GM12892 (cell line): Measurements from ENCODE around the gene RAB11FIP2.

Experiments used
- DNase-seq: peaks from one replicate; pipeline ENCODE4 v3.0.0; 2011; ENCODE audit not compliant: insufficient read length
- FAIRE-seq: peaks from 2 replicates; lab custom pipeline; 2011; peaks lifted over from hg19 to GRCh38; lab: Jason Lieb, UNC
- POLR2A ChIP-seq: IDR thresholded peaks from 2 replicates; pipeline ENCODE4 v1.6.1; 2011; ENCODE audit warnings: low read depth, low read length, control low read depth
- POLR2AphosphoS5 ChIP-seq: IDR thresholded peaks from 2 replicates; pipeline ENCODE4 v1.6.1; 2011; ENCODE audit warnings: low read depth, low read length, control low read depth
- TAF1 ChIP-seq: IDR thresholded peaks from 2 replicates; pipeline ENCODE4 v1.6.1; 2011; ENCODE audit warnings: low read depth, mild to moderate bottlenecking, control low read depth, low read length, borderline replicate concordance

RAB11FIP2 gene

DNA sequence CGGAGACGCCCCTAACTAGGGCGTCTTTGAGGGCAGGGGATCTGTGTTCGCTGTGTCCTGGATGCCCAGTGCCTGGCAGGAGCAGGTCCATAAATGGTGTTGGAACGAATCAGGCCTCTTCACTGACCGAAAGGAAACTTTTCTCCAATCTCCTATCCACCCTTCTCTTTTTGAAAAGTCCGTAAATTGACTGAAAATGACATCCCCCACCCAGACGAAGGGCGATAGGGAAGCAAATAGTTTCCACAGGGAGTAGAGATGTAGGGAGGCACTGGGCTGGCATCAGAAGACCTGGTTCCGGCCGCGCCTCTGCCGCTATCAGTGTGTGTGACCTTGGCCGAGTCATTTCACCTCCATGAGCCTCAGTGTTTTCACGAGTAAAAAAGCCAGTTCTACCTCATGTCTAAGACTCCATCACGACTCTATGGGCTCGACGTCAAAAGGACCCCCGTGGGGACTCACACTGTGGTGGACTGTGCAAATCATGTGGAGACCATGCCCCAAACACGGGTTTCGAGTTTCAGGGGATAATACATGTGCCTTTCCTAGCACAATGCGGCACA lies 497 bp upstream of the RAB11FIP2 start:
- TF ChIP-seq POLR2A (no peak), TAF1 (no peak), POLR2AphosphoS5 (no peak)
- no peak for DNase-seq
- FAIRE-seq: no peak

DNA sequence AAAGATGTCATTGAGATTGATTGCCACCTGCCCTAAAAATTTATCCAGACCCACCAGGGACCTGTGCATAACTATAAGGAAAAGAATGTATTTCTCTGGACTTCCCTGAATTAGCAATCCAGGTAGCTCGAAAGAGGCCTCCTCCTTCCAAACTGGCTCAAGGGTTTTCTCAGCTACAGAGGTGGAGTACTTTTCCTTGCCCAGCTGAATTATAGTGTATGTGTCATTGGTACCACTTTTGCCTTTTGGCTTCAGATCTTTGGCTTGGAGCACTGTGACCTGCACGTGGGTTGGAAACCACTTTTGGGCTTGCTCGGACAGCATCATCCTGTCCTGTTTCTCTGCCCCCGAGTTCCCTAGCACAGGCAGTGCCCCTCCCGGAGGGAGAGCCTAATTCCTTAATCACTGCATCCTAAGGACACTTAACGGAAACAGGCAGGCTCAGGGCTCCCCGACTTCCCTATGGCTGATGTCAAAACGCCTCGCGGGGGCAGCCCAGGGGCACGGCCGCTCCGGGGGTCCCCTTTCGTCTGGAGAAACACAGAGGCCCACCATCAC lies 825 bp downstream of the RAB11FIP2 start:
- FAIRE-seq (no peak), DNase-seq (peak; percentile 3)
- TF ChIP-seq POLR2A (no peak), POLR2AphosphoS5 (no peak), TAF1 (no peak)

DNA sequence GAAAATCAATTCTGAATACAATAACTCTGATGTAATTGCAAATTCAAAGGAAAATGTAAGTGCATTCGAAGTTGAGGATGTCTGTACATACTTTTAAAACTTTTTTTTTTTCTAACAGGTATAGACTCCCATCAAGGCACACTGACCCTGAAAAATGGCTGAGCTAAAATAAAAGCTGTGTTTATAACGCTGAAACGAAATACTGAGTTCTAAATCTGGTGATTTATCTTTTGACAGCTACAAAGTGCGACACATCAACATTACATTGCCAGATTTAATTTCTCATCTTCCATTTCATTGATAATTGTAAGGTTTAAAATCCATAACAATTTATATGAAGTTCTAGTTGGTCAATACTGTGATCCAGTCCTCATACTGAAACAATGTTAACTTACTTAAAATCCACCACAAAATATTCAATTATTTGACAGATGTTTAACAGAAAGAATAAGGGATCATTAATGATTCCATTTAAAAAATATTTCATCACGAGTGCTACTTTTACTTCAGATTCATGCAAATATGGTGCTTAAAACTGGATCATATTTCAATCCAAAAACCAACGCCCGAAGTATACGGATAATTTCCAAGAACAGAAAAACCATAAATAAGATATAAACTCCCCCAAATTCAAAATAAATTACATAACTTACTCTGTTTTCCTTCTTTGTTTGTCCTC lies 1.4 kb downstream of the RAB11FIP2 start:
- peak; percentile 21 for FAIRE-seq
- TF ChIP-seq POLR2AphosphoS5: no peak
- TF ChIP-seq TAF1: no peak
- TF ChIP-seq POLR2A: no peak

DNA sequence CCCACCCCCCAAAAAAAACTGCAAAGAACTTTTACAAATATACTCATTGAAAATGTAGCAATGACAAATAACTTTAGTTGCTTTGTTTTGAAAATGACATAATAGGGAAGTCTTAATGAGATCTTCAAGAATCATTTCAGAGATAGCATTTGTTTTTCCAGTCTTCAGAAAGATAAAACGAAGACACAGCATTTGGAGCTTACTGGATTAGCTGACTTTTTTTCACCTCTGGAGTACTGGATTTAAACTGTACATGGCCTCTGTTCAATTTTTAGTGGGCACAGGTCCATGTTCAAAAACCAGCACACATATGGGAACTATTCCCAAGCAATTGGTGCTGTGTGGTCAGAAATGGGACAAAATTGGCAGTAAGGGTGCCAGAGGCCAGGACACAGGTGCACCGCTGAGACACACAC lies 3.9 kb downstream of the RAB11FIP2 start:
- DNase-seq: no peak
- FAIRE-seq: no peak

More for the DNA sequence above, 1.4 kb downstream of the RAB11FIP2 start:
- DNase-seq: no peak

GRCh38 chr10:118042336-118042735 lies 4.4 kb downstream of the RAB11FIP2 start:
- TF ChIP-seq POLR2AphosphoS5 (no peak), TAF1 (no peak), POLR2A (no peak)
- DNase-seq: no peak
- no peak for FAIRE-seq

More for the DNA sequence above, 3.9 kb downstream of the RAB11FIP2 start:
- TF ChIP-seq TAF1: no peak
- TF ChIP-seq POLR2A: no peak
- TF ChIP-seq POLR2AphosphoS5: no peak

DNA sequence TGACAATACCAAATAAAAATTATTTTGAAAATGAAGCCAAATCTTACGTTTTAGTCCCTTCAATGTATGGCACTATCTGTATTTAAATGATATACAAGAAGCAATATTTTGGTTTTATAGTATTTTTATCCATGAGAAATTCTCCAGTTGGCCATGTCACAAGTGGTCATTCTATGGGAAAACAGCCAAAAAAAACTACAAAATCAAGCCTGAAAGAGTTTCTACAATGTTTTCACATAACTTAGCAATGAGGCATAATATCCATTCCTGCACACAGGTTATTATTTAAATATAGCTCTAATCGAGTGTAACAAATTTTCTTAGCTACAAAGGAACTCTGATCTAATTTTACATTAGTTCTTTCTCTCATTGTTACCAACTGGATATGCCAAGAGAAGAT lies 5.4 kb downstream of the RAB11FIP2 start:
- TF ChIP-seq POLR2AphosphoS5 (no peak), POLR2A (no peak), TAF1 (no peak)
- no peak for FAIRE-seq
- DNase-seq: no peak

GRCh38 chr10:118036281-118036875 lies 10.4 kb downstream of the RAB11FIP2 start:
- no peak for FAIRE-seq
- TF ChIP-seq POLR2AphosphoS5 (no peak), TAF1 (no peak), POLR2A (no peak)

DNA sequence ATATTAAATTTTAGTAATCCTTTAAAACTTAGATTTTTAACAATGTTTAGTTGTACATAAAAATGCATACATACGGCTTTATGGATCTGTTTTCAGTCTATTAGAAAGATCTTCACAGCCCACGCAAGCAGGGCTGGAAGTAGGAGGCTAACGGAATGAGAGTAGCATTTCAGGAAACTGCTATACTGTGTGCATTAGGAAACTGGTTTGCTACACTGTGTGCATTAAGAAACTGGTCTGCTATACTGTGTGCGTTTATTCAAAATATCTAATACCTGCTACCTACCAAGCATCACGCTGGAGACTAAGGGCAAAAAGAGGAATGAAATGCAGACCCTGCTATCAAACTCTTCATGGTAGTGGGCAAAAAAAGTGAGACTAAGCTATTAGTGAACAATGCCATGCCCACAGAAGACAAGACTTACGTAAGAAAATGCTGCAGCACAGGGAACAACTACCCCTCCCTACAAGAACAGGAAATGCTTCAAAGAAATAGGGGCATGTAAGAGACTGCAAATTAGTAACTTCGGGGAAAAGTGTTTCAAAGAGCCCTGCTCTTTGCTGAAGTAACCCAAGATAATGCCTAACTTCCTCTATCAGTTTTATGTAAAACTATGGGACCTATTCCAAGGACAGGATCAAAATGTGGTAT lies 11.3 kb downstream of the RAB11FIP2 start:
- no peak for FAIRE-seq
- TF ChIP-seq POLR2AphosphoS5: no peak
- TF ChIP-seq TAF1: no peak
- no peak for TF ChIP-seq POLR2A

More at GRCh38 chr10:118036281-118036875, 10.4 kb downstream of the RAB11FIP2 start:
- no peak for DNase-seq

DNA sequence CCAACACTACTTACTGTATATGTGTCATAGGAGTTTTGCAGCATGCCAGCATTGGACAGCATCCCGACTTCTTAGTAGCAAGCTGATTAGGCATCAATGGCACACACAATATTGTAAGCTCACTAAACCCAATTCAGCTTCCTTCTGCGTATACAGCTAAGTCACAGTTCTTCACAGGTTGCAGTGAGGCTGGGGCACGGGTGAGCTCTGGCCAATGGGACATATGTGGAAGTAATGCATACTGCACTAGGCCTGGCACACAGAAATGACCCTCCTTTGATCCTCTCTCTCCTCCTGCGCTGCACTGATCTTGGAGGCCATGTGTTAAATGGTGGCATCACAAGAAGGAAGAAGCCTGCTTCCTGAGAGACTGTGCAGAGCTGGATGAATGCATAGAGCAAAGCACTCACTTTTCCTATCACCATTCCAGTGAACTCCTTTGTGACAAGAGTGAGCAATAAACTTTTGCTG lies 11.9 kb downstream of the RAB11FIP2 start:
- no peak for TF ChIP-seq POLR2AphosphoS5
- no peak for TF ChIP-seq POLR2A
- no peak for TF ChIP-seq TAF1
- DNase-seq (no peak), FAIRE-seq (no peak)

More for the DNA sequence above, 11.3 kb downstream of the RAB11FIP2 start:
- DNase-seq: no peak

DNA sequence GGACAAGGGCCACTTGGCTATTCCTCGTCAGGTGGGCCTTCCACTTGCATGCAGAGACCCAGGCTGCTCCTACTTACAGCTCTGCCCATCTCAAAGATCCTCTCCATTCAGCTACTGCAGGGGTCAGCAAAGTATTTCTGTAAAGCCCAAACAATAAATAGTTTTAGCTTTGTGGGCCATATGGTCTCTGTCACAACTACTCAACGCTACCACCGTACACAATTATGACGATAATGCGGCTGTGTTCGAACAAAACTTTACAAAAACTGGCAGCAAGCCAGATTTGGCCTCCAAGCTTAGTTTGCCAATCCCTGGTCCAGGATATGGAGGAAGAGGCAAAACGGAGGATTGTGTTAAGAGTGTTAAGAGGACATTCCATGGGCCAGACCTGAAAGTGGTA lies 12.8 kb downstream of the RAB11FIP2 start:
- FAIRE-seq (no peak), DNase-seq (no peak)
- TF ChIP-seq POLR2A: no peak
- TF ChIP-seq TAF1: no peak
- TF ChIP-seq POLR2AphosphoS5: no peak

GRCh38 chr10:118032564-118032963 lies 14.2 kb downstream of the RAB11FIP2 start:
- FAIRE-seq: no peak
- DNase-seq: no peak
- TF ChIP-seq POLR2AphosphoS5 (no peak), POLR2A (no peak), TAF1 (no peak)
